H9 (cell line): ENCODE measurements around the gene PBX1. TPM values are rescaled to one million over a fixed set of nuclear protein-coding genes. Genes with fewer than 3 reads are reported as not detected.

Experiments used
- DNase-seq: peaks from one replicate; pipeline ENCODE4 v3.0.0-alpha.2; 2017
- H2AFZ ChIP-seq: one replicate; pipeline ENCODE4 v1.6.1; 2013; ENCODE audit warnings: mild to moderate bottlenecking, low read length, control low read depth, moderate library complexity
- H2AK5ac ChIP-seq: 2 replicates; pipeline ENCODE4 v1.6.1; 2013; ENCODE audit warnings: low read length, control low read depth, mixed read lengths; ENCODE audit not compliant: insufficient read length
- H2BK120ac ChIP-seq: one replicate; pipeline ENCODE4 v1.6.1; 2013; ENCODE audit warnings: low read depth, mild to moderate bottlenecking, low read length, control low read depth, inconsistent platforms; ENCODE audit not compliant: poor library complexity, severe bottlenecking
- H2BK12ac ChIP-seq: 2 replicates; pipeline ENCODE4 v1.6.1; 2013; ENCODE audit warnings: low read length, control low read depth, mixed read lengths, low read depth; ENCODE audit not compliant: insufficient read length
- H2BK15ac ChIP-seq: 2 replicates; pipeline ENCODE4 v1.6.1; 2013; ENCODE audit warnings: low read depth, low read length, control low read depth
- H2BK20ac ChIP-seq: one replicate; pipeline ENCODE4 v1.6.1; 2013; ENCODE audit warnings: low read depth, mild to moderate bottlenecking, low read length, control low read depth, inconsistent platforms; ENCODE audit not compliant: poor library complexity, severe bottlenecking
- H2BK5ac ChIP-seq: 2 replicates; pipeline ENCODE4 v1.6.1; 2013; ENCODE audit warnings: low read length, control low read depth, mixed read lengths; ENCODE audit not compliant: insufficient read length
- H3K14ac ChIP-seq: 2 replicates; pipeline ENCODE4 v1.6.1; 2013; ENCODE audit warnings: low read length, control low read depth; ENCODE audit not compliant: insufficient read depth
- H3K18ac ChIP-seq: 2 replicates; pipeline ENCODE4 v1.6.1; 2013; ENCODE audit warnings: low read depth, mild to moderate bottlenecking, mixed read lengths, low read length, control low read depth; ENCODE audit not compliant: insufficient read length
- H3K23ac ChIP-seq: 2 replicates; pipeline ENCODE4 v1.6.1; 2013; ENCODE audit warnings: low read length, control low read depth, mixed read lengths, low read depth; ENCODE audit not compliant: insufficient read length
- H3K23me2 ChIP-seq: 2 replicates; pipeline ENCODE4 v1.6.1; 2013; ENCODE audit warnings: low read depth, mild to moderate bottlenecking, mixed read lengths, low read length, control low read depth; ENCODE audit not compliant: insufficient read length, poor library complexity, severe bottlenecking
- H3K27ac ChIP-seq: 2 replicates; pipeline ENCODE4 v1.5.1; 2013; ENCODE audit warnings: low read length, control low read depth, mixed read lengths, low read depth; ENCODE audit not compliant: insufficient read length
- H3K27me3 ChIP-seq: 2 replicates; pipeline ENCODE4 v1.6.1; 2013; ENCODE audit warnings: low read length, control low read depth, inconsistent platforms; ENCODE audit not compliant: insufficient read depth
- H3K4ac ChIP-seq: 2 replicates; pipeline ENCODE4 v1.6.1; 2013; ENCODE audit warnings: low read depth, mild to moderate bottlenecking, control low read depth, inconsistent platforms, low read length, moderate library complexity
- H3K4me1 ChIP-seq: 2 replicates; pipeline ENCODE4 v1.6.1; 2013; ENCODE audit warnings: low read length, control low read depth, inconsistent platforms; ENCODE audit not compliant: insufficient read depth
- H3K4me2 ChIP-seq: 2 replicates; pipeline ENCODE4 v1.6.1; 2013; ENCODE audit warnings: low read length, control low read depth, mixed read lengths; ENCODE audit not compliant: insufficient read length, insufficient read depth
- H3K56ac ChIP-seq: 2 replicates; pipeline ENCODE4 v1.6.1; 2013; ENCODE audit warnings: low read depth, mild to moderate bottlenecking, mixed read lengths, low read length, control low read depth; ENCODE audit not compliant: insufficient read length
- H3K79me1 ChIP-seq: 2 replicates; pipeline ENCODE4 v1.6.1; 2013; ENCODE audit warnings: low read depth, mild to moderate bottlenecking, moderate library complexity, low read length, control low read depth, inconsistent platforms; ENCODE audit not compliant: insufficient read depth, poor library complexity, severe bottlenecking
- H3K79me2 ChIP-seq: 2 replicates; pipeline ENCODE4 v1.6.1; 2013; ENCODE audit warnings: low read length, control low read depth, inconsistent platforms; ENCODE audit not compliant: insufficient read depth
- H3K9ac ChIP-seq: 2 replicates; pipeline ENCODE4 v1.6.1; 2013; ENCODE audit warnings: low read length, control low read depth, mixed read lengths; ENCODE audit not compliant: insufficient read length; ENCODE audit errors: extremely low read depth
- H3K9me3 ChIP-seq: one replicate; pipeline ENCODE4 v1.6.1; 2013; ENCODE audit warnings: low read depth, low read length, inconsistent platforms; ENCODE audit not compliant: control insufficient read depth
- H3T11ph ChIP-seq: one replicate; pipeline ENCODE4 v1.6.1; 2013; ENCODE audit warnings: mild to moderate bottlenecking, low read length, control low read depth, inconsistent platforms
- H4K20me1 ChIP-seq: one replicate; pipeline ENCODE4 v1.6.1; 2013; ENCODE audit not compliant: control insufficient read depth, insufficient read length, insufficient read depth
- H4K5ac ChIP-seq: 2 replicates; pipeline ENCODE4 v1.6.1; 2013; ENCODE audit warnings: low read depth, mild to moderate bottlenecking, mixed read lengths, low read length, control low read depth; ENCODE audit not compliant: insufficient read length
- H4K8ac ChIP-seq: replicated peaks from 2 replicates; pipeline ENCODE4 v1.6.1; 2013; ENCODE audit warnings: low read length, control low read depth, mixed read lengths, low read depth; ENCODE audit not compliant: insufficient read length
- H4K91ac ChIP-seq: 2 replicates; pipeline ENCODE4 v1.6.1; 2013; ENCODE audit warnings: low read depth, mild to moderate bottlenecking, moderate library complexity, mixed read lengths, low read length, control low read depth; ENCODE audit not compliant: insufficient read length
- H3K27ac Mint-ChIP-seq, 3 experiments: 2 replicates in 2 of 3; 3 replicates in 1 of 3; pipeline ENCODE4 v1.8.0; 2020 to 2021; ENCODE audit warnings: mixed read lengths in 3 of 3, mild to moderate bottlenecking in 1 of 3, moderate library complexity in 1 of 3
- H3K27me3 Mint-ChIP-seq: 2 replicates; pipeline ENCODE4 v1.8.0; 2021; ENCODE audit warnings: low read depth, mild to moderate bottlenecking, moderate library complexity, mixed read lengths
- H3K36me3 Mint-ChIP-seq, 3 experiments: 2 replicates in 2 of 3; 3 replicates in 1 of 3; pipeline ENCODE4 v1.8.0; 2020 to 2021; ENCODE audit warnings: low read depth in 3 of 3, mixed read lengths in 3 of 3; ENCODE audit not compliant: insufficient read depth in 1 of 3
- H3K4me1 Mint-ChIP-seq, 2 experiments: 2 replicates each; pipeline ENCODE4 v1.8.0; 2020; ENCODE audit warnings: mixed read lengths in 2 of 2
- H3K4me3 Mint-ChIP-seq, 2 experiments: 2 replicates in 1 of 2; 3 replicates in 1 of 2; pipeline ENCODE4 v1.8.0; 2020 to 2021; ENCODE audit warnings: mild to moderate bottlenecking in 2 of 2, mixed read lengths in 2 of 2, moderate library complexity in 1 of 2
- H3K9me3 Mint-ChIP-seq, 2 experiments: 2 replicates in 1 of 2; 3 replicates in 1 of 2; pipeline ENCODE4 v1.8.0; 2020; ENCODE audit warnings: mild to moderate bottlenecking in 2 of 2, mixed read lengths in 2 of 2, moderate library complexity in 1 of 2
- CTCF ChIP-seq: fragments of 200-600 bp; sonication (generic); conservative IDR thresholded peaks from 3 replicates; pipeline ENCODE4 v1.8.0; 2021; ENCODE audit warnings: antibody characterized with exemption, mild to moderate bottlenecking
- whole genome bisulfite sequencing: extraction: QIAGEN DNeasy Blood & Tissue Kit; methylation state at CpG from one replicate; pipeline ENCODE4 v1.1.7; 2013; ENCODE audit warnings: missing lambda C conversion rate, low lambda C conversion rate, mixed read lengths; ENCODE audit not compliant: insufficient read length; ENCODE audit errors: extremely low coverage; 5-methylcytosine and 5-hydroxymethylcytosine counted together
- total RNA-seq: library from RNA; stranded (reverse); gene quantifications from 2 replicates; pipeline ENCODE4 v1.2.1, GENCODE V29; 2021

PBX1 gene
- total RNA-seq, 1 experiment from 2014 or later = 142 TPM

- no peak overlapping the region for H2BK20ac ChIP-seq
- H3T11ph ChIP-seq = no peak overlapping the region
- H4K8ac ChIP-seq = no peak overlapping the region
- no peak overlapping the region for H3K4me2 ChIP-seq
- no peak overlapping the region for H3K14ac ChIP-seq
- no peaks in the 10 kb centered on the region for H3K9me3 ChIP-seq
- no peak overlapping the region for H3K27ac ChIP-seq
- peaks cover 0 to 4% (median 3%) of the 10 kb centered on the region in 3 experiments; a peak in 4 of 7 replicates for H3K36me3 Mint-ChIP-seq
- no peak overlapping the region for H3K4ac ChIP-seq
- no peaks in the 10 kb centered on the region for H3K27me3 ChIP-seq
- no peak for TF ChIP-seq CTCF
- peaks cover 8% of the 10 kb centered on the region for H3K4me1 ChIP-seq
- DNase-seq = no peak
- H3K56ac ChIP-seq = no peak overlapping the region
- no peaks in the 10 kb centered on the region for H3K23me2 ChIP-seq
- H3K27ac Mint-ChIP-seq = peak overlapping the region; percentile 1 to 64 (median 6); a peak in 3 of 7 replicates
- H2AK5ac ChIP-seq = no peak overlapping the region
- peaks cover 9% of the 10 kb centered on the region for H3K79me1 ChIP-seq
- no peak overlapping the region for H3K9ac ChIP-seq
- H4K91ac ChIP-seq = no peak overlapping the region
- H3K4me1 Mint-ChIP-seq = peaks cover 46 to 59% of the 10 kb centered on the region in 2 experiments
- H2AFZ ChIP-seq = no peak overlapping the region
- H2BK15ac ChIP-seq = no peak overlapping the region
- no peaks in the 10 kb centered on the region for H3K9me3 Mint-ChIP-seq
- no peak overlapping the region for H2BK5ac ChIP-seq
- no peak overlapping the region for H3K23ac ChIP-seq
- H3K18ac ChIP-seq = no peak overlapping the region
- no peak overlapping the region for H2BK120ac ChIP-seq
- H3K79me2 ChIP-seq = peaks cover 16% of the 10 kb centered on the region; the same call in 1 of the 2 replicates
- H3K4me3 Mint-ChIP-seq = no peak overlapping the region
- peaks cover 2% of the 10 kb centered on the region for H4K20me1 ChIP-seq
- no peak overlapping the region for H4K5ac ChIP-seq
- no CpG with 5 or more reads among the region's 7 CpGs for WGBS
- H2BK12ac ChIP-seq = no peak overlapping the region
- H3K27me3 Mint-ChIP-seq = no peaks in the 10 kb centered on the region
Measured at GRCh38 chr1:164671966-164672571, 113.1 kb downstream of the PBX1 start.
